ENCODE results near the gene CNGB1. TPM values are rescaled to one million over a fixed set of nuclear protein-coding genes. Genes with fewer than 3 reads are reported as not detected.

CNGB1 gene
- total RNA-seq, 3 donors from 2014 or later (not counting 1 experiment from before 2014, with no cell fraction given), result not detected

GRCh38 chr16:57967916-57968315 is 3.0 kb downstream of the CNGB1 start:
- no peak for TF ChIP-seq CTCF (IDR thresholded peaks at IDR 0.05)
- Mint-ChIP-seq H3K27ac (no peak overlapping the region), H3K9me3 (no peaks in the 10 kb centered on the region), H3K4me1 (peaks cover 8 to 10% of the 10 kb centered on the region in 2 donors), H3K4me3 (no peak overlapping the region), H3K36me3 (no peaks in the 10 kb centered on the region), H3K27me3 (ENCODE audit: low read depth in 2 of 2) (no peaks in the 10 kb centered on the region)
- Histone ChIP-seq H3K27ac (ENCODE audit: low read length) (no peak overlapping the region), H3K36me3 (ENCODE audit: control insufficient read depth, insufficient read depth, low read length) (no peaks in the 10 kb centered on the region), H3K27me3 (ENCODE audit: control insufficient read depth, insufficient read depth, low read length) (no peaks in the 10 kb centered on the region), H3K9me3 (ENCODE audit: control insufficient read depth, insufficient read depth, low read length) (no peaks in the 10 kb centered on the region), H3K4me3 (ENCODE audit: low read length) (no peak overlapping the region), H3K4me1 (ENCODE audit: control insufficient read depth, insufficient read depth, low read length) (no peaks in the 10 kb centered on the region)
- DNase-seq, result no peak
- intact Hi-C loops (cut with micrococcal nuclease), result no loop called here
- no peak for ATAC-seq

GRCh38 chr16:57966986-57967385 is 3.9 kb downstream of the CNGB1 start:
- 88% methylated on average over 9 of the region's 9 CpGs for WGBS (ENCODE audit: insufficient coverage)
- Mint-ChIP-seq H3K4me1 (peaks cover 2 to 3% of the 10 kb centered on the region in 2 donors), H3K36me3 (no peaks in the 10 kb centered on the region), H3K27ac (no peak overlapping the region), H3K9me3 (no peaks in the 10 kb centered on the region), H3K27me3 (ENCODE audit: low read depth in 2 of 2) (no peaks in the 10 kb centered on the region), H3K4me3 (no peak overlapping the region)
- DNase-seq (no peak), ATAC-seq (no peak)
- no peaks in the 10 kb centered on the region for H3K9me3 ChIP-seq (ENCODE audit: control insufficient read depth, insufficient read depth, low read length)
- no peak overlapping the region for H3K4me3 ChIP-seq (ENCODE audit: low read length)
- no peak for TF ChIP-seq CTCF (IDR thresholded peaks at IDR 0.05)
- intact Hi-C loops (cut with micrococcal nuclease), result no loop called here
- no peaks in the 10 kb centered on the region for H3K4me1 ChIP-seq (ENCODE audit: control insufficient read depth, insufficient read depth, low read length)
- H3K27me3 ChIP-seq (ENCODE audit: control insufficient read depth, insufficient read depth, low read length), result no peaks in the 10 kb centered on the region
- no peak overlapping the region for H3K27ac ChIP-seq (ENCODE audit: low read length)
- no peaks in the 10 kb centered on the region for H3K36me3 ChIP-seq (ENCODE audit: control insufficient read depth, insufficient read depth, low read length)

- no peaks in the 10 kb centered on the region for H3K36me3 ChIP-seq (ENCODE audit: control insufficient read depth, insufficient read depth, low read length)
- no peak for ATAC-seq
- no peaks in the 10 kb centered on the region for H3K9me3 Mint-ChIP-seq
- no peak overlapping the region for H3K27ac Mint-ChIP-seq
- no peaks in the 10 kb centered on the region for H3K27me3 Mint-ChIP-seq (ENCODE audit: low read depth in 2 of 2)
- no peak overlapping the region for H3K4me3 ChIP-seq (ENCODE audit: low read length)
- no peaks in the 10 kb centered on the region for H3K4me1 Mint-ChIP-seq
- H3K27me3 ChIP-seq (ENCODE audit: control insufficient read depth, insufficient read depth, low read length), result no peaks in the 10 kb centered on the region
- no peak for DNase-seq
- no peaks in the 10 kb centered on the region for H3K36me3 Mint-ChIP-seq
- WGBS (ENCODE audit: insufficient coverage), result 45% methylated on average over 4 of the region's 4 CpGs
- intact Hi-C loops (cut with micrococcal nuclease), result no loop called here
- H3K4me3 Mint-ChIP-seq, result no peak overlapping the region
- H3K9me3 ChIP-seq (ENCODE audit: control insufficient read depth, insufficient read depth, low read length), result no peaks in the 10 kb centered on the region
- no peak for TF ChIP-seq CTCF (IDR thresholded peaks at IDR 0.05)
- no peaks in the 10 kb centered on the region for H3K4me1 ChIP-seq (ENCODE audit: control insufficient read depth, insufficient read depth, low read length)
- H3K27ac ChIP-seq (ENCODE audit: low read length), result no peak overlapping the region
These were observed 4.6 kb downstream of the CNGB1 start for GRCh38 chr16:57966204-57966771.

- Mint-ChIP-seq H3K4me1 (no peaks in the 10 kb centered on the region), H3K27ac (no peak overlapping the region), H3K27me3 (ENCODE audit: low read depth in 2 of 2) (no peaks in the 10 kb centered on the region), H3K4me3 (no peak overlapping the region), H3K36me3 (no peaks in the 10 kb centered on the region), H3K9me3 (no peaks in the 10 kb centered on the region)
- Histone ChIP-seq H3K9me3 (ENCODE audit: control insufficient read depth, insufficient read depth, low read length) (no peaks in the 10 kb centered on the region), H3K4me3 (ENCODE audit: low read length) (no peak overlapping the region), H3K27me3 (ENCODE audit: control insufficient read depth, insufficient read depth, low read length) (no peaks in the 10 kb centered on the region), H3K36me3 (ENCODE audit: control insufficient read depth, insufficient read depth, low read length) (no peaks in the 10 kb centered on the region), H3K27ac (ENCODE audit: low read length) (no peak overlapping the region), H3K4me1 (ENCODE audit: control insufficient read depth, insufficient read depth, low read length) (no peaks in the 10 kb centered on the region)
- WGBS (ENCODE audit: insufficient coverage), result 72% methylated on average over 9 of the region's 10 CpGs
- DNase-seq (no peak), ATAC-seq (no peak)
- intact Hi-C loops (cut with micrococcal nuclease), result no loop called here
- TF ChIP-seq CTCF (IDR thresholded peaks at IDR 0.05), result no peak
These were observed 6.7 kb downstream of the CNGB1 start for GRCh38 chr16:57964157-57964700.

Measured in natural killer cell (primary cell).